ENCODE measurements around the gene AVPR2.

Gene AVPR2

GRCh38 chrX:153903991-153904957 is at the start of gene AVPR2:
Gene AVPR2, plus strand, starts transcription at chrX:153904673. Its CDS starts 473 bp downstream, at chrX:153905146.
- DNase-seq = no peak

DNA sequence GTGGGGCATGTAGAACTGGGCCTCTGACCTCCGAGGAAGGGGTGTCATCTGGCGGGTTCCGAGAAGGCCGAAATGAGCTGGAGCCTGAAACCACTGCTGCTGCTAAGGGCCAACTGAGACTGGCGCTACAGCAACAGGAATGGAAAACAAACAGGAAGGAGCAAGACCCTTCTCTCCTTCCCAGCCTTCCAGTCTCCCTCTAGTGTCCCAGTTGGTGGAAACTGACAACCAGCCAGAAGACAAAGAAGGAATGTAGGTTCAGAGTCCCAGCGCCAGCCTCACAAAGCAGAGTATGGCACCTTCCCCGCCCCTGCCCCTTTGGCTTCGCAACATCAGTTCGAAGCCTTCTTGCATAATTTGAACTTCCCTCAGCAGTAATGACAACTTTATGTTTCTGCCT is 49.8 kb upstream of the AVPR2 start:
- no peak for DNase-seq

DNA sequence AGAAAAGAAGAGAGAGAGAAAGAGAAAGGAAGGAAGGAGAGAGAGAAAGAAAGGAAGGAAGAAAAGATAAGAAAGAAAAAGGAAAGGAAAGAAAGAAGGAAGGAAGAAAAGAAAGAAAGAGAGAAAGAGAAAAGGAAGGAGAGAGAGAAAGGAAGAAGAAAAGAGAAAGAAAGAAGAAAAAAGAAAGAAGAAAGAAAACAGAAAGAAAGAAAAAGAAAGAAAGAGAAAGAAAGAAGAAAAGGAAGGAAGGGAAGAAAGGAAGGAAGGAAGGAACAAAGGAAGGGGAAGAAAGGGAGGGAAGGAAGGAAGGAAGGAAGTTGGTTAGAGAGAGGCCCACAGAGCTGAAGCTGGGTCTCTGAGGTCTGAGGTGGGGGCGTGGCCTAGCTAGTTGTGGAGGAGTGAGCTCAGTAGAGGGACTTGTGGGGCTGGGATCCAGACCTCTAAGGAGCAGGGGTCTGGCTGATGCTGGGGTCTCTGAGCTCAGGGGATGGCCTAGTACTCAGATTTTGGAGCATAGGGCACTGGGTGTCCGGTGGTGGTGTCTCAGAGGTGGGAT is 47.0 kb upstream of the AVPR2 start:
- no peak for DNase-seq

- DNase-seq = no peak
Measured at GRCh38 chrX:153861151-153861550, 43.3 kb upstream of the AVPR2 start.

GRCh38 chrX:153861733-153862310 is 42.7 kb upstream of the AVPR2 start:
- DNase-seq = no peak

GRCh38 chrX:153862369-153863250 is 41.9 kb upstream of the AVPR2 start:
- no peak for DNase-seq

DNA sequence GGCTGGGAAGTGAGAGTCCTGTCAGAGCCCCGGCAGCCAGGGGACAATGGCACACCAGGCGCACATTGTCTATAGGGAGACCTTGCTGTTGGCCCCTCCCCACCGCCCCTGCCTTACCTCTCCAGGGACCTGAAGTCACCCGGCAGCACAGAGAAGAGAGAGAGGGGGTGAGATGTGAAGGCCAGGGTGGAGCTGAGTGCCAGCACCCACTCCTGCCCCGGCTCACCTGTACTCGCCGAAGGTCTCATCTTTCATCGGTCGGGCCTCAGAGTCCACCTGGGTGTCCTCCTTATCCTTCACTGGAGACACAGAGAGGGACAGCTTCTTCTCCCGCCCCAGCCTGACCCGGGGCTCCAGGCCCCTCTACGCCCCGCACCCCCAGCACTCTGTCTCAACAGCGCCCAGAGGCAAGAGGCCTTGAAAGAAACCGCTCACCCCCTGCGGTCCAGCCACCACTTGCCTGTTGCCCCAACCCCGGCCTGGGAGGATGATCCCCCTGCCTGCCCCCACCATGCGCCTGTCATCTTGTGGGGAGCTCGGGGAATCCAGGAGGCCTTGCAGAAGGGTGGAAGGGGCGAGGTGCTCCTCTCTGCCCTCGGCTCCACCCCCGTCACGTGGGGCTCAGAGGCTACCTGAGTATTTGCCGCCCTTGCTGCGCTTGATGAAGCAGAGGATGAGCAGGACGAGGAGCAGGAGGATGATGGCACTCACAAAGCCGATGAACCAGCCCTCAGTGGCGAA is 41.1 kb upstream of the AVPR2 start:
- DNase-seq = no peak

GRCh38 chrX:153864101-153864500 is 40.4 kb upstream of the AVPR2 start:
- DNase-seq = no peak

GRCh38 chrX:153864561-153865320 is 39.7 kb upstream of the AVPR2 start:
- DNase-seq = no peak

DNA sequence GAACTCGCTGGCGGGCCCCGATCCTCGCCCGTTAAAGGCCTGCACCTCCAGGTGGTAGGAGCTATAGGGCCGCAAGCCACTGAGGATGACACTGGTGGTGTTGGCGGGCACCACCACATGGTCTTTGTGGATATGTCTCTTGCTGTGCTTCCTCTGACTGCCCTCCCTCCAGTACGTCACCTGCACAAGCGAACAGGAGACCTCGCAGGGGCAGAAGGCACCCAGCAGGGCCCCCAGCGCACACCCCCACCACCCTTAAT is 39.2 kb upstream of the AVPR2 start:
- DNase-seq = no peak

DNA sequence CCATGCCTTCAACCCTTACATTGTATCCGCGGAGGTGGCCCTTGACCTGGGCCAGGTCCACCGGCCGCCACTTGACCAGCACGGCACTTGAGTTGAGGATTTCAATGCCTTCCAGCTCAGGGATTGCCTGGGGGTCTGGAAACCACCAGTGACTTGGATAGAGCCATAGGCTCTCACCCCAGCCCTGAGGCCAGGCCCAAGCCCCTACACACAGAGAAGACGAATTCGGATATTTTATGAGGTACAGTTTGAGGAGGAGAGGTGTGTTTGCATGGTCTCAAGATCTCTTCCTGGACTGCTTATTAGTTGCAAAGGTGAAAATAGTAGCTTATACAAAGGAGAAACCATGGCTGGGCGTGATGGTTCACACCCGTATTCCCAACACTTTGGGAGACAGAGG is 38.8 kb upstream of the AVPR2 start:
- no peak for DNase-seq

- DNase-seq = no peak
Measured at GRCh38 chrX:153866302-153867019, 38.0 kb upstream of the AVPR2 start.

DNA sequence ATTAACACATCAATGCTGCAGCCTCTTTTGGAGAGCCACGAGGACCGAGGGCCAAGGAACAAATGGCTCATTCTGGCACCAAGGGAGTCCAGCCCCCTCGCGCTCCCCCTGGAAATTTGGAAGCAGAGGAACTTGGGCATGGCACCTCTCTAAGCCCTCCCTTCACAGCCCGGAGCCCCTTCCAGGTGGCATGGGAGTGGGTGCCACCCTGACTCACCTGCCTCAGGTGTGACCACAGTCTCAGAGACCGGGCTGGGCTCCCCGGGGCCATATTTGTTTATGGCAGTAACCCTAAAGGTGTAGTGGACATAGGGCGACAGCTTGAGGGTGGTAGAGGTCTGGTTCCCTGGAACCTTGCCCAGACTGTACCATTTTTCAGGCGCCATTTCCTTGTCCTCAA is 37.3 kb upstream of the AVPR2 start:
- no peak for DNase-seq

DNA sequence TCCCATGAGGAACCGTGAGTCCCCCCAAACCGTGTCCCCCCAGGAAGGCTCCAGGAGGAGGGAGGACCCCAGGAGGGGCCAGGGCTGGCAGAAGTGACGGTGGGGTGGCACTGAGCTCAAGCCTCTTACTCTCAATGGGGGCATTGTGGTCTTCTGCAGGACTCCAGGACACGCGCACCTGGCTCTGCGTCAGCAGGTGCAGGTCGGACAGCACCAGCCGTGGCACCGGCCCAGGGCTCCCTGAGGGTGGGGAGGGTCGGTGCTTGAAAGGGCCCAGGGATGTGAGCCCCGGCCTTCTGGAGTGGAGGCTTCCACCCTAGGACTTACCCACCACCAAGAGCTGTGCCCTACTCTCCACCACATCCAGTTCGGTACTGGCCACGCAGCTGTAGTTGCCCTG is 36.8 kb upstream of the AVPR2 start:
- no peak for DNase-seq

DNA sequence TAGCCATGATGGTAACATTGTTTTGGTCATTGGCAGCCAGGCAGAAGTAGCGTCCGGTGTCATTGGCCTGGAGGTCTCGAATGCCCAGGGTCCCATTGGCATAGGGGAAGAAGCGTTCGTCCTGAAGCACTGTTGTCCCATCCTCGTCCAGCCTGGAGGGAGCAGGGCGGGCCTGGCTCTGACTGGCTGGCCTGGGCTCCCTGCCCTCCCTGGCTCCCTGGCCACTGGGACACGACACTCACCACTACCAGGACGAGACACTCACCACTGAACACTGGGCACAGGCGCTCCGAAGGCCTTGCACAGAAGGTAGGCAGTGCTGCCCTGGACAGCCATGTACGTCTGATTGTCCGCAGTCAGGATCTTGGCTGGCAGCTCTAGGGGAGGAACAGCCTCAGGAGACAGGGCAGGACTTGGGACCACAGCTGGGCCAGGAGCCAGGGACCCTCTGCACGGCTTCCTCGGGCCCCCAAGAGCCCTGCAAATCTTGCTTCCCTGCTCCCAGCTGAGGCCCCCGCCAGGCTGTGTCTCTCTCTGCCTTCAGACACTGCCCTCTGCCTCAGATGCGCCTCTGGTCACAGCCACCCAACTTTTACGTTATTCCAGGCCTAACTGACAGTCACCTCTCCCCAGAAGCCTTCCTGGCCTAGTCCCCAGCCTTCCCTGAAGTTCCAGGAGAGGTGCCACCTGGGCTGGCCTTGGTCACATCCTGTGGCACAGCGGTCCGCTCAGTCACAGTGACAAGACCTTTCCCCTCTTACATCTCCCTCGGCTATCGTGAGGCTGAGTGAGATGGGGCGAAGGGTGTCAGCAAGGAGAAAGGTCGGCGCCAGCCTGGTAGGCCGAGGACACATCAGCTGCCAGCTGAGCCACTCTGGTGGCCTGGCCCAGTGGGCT is 35.6 kb upstream of the AVPR2 start:
- no peak for DNase-seq

GRCh38 chrX:153869473-153870287 is 34.8 kb upstream of the AVPR2 start:
- no peak for DNase-seq

GRCh38 chrX:153870288-153870690 is 34.2 kb upstream of the AVPR2 start:
- DNase-seq = no peak

- DNase-seq = no peak
Measured at GRCh38 chrX:153870791-153871360, 33.6 kb upstream of the AVPR2 start.

- DNase-seq = no peak
Measured at GRCh38 chrX:153871451-153871850, 33.0 kb upstream of the AVPR2 start.
